ENCODE data around the gene C12orf57.

DNA sequence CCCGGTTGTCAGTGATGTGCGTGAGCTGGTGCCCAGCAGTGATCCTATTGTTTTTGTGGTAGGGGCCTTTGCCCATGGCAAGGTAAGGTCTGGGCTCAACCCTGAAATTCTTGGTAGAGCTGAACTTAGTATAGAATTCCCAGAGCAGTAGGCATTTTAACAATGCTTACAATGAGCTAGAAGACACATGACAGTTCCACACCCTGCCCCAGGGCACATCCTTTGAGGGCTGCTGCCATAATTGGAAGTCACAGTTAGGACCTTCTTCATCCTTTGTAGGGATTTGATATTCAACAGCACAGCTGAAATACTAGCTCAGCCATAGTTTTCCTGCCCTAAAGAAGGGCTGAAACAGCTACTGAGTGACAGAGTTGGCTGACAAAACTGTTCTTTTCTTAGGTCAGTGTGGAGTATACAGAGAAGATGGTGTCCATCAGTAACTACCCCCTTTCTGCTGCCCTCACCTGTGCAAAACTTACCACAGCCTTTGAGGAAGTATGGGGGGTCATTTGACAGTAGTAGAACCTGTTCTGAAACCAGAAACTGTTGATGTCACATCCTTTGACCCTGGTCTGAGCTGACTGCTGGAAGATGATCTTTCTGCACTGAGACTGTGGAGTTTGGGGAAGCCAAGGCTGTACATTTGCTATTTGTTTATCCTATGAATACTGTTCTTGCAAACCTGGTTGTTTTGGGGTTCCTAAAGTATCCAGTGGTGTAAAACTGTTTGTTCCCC, 31.6 kb downstream of the C12orf57 start:
- TF ChIP-seq, protein P1, sequence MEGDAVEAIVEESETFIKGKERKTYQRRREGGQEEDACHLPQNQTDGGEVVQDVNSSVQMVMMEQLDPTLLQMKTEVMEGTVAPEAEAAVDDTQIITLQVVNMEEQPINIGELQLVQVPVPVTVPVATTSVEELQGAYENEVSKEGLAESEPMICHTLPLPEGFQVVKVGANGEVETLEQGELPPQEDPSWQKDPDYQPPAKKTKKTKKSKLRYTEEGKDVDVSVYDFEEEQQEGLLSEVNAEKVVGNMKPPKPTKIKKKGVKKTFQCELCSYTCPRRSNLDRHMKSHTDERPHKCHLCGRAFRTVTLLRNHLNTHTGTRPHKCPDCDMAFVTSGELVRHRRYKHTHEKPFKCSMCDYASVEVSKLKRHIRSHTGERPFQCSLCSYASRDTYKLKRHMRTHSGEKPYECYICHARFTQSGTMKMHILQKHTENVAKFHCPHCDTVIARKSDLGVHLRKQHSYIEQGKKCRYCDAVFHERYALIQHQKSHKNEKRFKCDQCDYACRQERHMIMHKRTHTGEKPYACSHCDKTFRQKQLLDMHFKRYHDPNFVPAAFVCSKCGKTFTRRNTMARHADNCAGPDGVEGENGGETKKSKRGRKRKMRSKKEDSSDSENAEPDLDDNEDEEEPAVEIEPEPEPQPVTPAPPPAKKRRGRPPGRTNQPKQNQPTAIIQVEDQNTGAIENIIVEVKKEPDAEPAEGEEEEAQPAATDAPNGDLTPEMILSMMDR (IDR thresholded peaks at IDR 0.05; ENCODE audit: low read length): no peak
- no peak for TF ChIP-seq EZH2 (IDR thresholded peaks at IDR 0.05; ENCODE audit: borderline replicate concordance, low read length)
